ENCODE data around the gene PSMG4.

Gene PSMG4

DNA sequence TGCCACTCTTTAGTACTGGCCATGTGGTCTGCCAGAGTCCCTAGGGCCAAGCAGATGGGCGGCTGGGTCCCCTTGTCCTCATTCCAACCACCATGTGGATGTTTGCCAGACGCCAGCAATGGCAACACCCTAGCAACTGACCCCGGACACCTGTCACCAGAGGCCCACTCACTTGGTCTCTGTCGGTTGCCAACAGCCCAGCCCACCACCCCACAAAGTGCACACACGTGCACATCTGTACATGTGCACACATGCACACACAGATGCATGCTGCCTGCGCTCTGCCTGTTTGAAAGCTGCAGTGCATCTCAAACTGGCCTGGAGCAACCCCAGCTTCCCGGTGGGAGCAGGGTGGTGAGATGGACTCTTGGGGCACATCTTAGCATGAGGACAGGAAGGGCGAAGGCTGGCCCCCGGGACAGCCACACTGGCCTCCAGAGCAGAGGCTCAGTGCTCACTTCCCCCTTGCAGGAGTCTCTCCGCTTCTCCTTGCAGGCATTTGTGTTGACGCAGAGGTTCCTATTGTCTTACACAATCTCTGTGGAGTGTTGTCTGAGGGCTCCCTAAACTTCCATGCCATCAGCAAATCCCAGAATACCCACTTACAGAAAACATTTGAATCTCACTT is 54.0 kb downstream of the PSMG4 start:
- no peak for DNase-seq

DNA sequence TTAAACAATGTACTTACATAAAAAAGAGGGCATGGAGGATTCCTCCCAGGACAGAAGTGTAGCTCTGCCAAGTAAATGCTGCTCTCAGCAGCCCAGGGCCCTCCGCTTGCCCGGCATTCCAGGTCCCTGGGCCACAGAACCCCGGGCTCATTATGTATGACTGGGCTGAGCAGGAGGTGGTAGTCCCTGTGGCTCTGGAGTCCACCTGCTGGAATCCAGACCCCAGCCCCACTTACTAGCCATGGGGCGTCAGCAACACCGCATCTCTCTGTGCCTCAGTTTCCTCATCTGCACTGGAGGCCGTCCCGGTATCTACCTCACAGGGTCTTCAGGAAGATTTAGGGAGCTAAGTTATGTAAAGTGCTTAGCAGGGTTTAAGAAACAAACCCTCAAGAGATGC is 55.4 kb downstream of the PSMG4 start:
- no peak for DNase-seq

DNA sequence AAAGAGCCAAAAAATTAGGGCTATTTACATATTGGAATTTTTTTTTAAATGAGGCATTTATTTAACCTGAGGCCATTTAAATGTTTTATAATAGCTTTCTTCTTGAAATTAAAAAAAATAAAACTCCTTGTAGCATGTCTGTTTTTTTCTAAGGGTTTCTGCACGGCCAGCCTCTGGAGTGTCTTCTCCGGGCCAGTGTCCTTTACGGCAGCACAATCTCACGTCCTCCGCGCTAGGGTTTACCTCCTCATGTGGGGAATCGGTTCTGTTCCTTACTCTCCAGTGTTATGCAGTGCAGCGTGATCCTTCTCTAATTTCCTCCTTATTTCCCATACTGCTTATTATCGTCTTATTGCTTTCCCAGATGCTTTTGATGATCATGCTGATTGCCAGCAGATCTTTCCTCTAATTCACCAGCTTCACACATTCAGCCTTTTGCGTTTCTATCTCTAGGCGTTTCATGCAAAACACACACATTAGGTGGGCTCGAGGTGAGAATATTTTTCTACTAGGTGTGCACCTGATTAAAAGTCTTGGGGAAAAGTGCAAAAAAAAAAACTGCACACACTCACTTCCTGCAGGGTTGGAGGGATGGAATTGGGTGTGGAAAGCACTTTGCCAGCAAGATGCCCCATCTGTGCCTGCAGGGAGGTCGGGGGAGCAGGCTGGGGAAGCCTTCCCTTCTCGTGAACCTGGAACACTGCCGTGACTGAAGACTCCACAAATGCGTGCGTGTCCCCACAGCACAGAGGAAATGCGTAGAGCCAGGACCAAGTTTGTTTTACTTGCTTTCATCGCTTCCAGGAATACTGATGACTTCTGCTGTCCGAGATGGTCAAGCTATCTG is 56.1 kb downstream of the PSMG4 start:
- no peak for DNase-seq

DNA sequence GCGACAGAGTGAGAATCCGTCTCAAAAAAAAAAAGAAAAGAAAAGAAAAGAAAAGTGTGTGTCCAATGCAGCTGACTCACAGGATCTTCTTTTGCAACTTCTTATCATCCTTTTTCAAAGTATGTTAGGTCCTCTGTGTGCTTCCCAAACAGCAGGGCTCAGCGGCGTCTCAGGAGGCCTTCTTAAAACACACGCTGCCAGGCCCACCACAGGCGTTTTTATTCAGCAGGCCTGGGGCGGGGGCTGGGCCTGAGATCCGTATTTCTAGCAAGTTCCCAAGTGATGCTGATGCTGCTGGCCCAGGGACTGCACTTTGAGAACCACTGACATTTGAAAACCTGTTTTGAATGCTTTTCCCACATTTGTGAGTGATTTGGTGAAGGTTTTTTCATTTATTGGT is 57.1 kb downstream of the PSMG4 start:
- DNase-seq = no peak

DNA sequence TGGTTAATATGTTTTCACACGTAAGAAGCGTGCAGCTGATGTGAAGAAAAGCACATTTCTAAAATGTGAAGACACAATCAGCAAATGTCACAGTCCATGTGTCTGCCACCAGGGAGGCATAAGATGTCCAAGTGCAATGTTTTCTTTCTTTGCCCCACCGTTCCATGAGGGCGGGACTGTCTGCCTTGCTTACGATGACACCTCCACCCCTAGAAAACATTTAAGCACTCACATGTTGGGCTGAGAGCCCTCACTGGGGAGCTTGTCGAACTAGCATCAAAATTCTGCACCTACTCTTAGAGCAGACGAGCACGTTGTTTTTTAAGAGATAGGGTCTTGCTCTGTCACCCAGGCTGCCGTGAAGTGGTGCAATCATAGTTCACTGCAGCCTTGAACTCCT is 57.6 kb downstream of the PSMG4 start:
- DNase-seq = no peak

DNA sequence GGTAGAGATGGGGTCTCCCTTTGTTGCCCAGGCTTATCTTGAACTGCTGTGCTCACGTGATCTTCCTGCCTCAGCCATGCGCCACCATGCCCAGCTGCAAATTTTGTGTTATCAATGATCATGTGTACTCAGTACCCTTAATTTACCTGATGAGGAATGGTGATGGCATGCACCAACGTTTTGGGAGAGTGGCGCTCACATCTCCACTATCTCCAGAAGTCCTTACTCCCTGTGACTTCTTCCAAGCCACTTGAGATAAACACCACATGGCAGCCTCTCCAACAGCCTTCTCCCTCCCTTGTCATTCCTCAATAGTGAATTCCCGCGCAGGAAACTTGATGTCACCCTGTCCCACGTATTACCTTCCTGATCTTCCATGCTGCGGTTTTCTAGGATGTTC is 58.1 kb downstream of the PSMG4 start:
- DNase-seq = no peak
